ENCODE data around the gene ID4. TPM values are rescaled to one million over a fixed set of nuclear protein-coding genes. Genes with fewer than 3 reads are reported as not detected.

Gene ID4
- total RNA-seq: not detected

- H3K9me3 Mint-ChIP-seq: no peaks in the 10 kb centered on the region
- DNase-seq: no peak
- ATAC-seq (ENCODE audit: low read depth): no peak
- H3K36me3 Mint-ChIP-seq: peaks cover 1% of the 10 kb centered on the region
- peaks cover 4% of the 10 kb centered on the region for H3K4me1 Mint-ChIP-seq
- peaks cover 60% of the 10 kb centered on the region for H3K27me3 Mint-ChIP-seq
- POLR2A ChIA-PET: no interaction called here
- no peak within 1 kb of the TSS for H3K4me3 Mint-ChIP-seq
- no peak within 1 kb of the TSS for H3K27ac Mint-ChIP-seq
Measured at GRCh38 chr6:19836799-19837510, at the start of gene ID4. Gene ID4 (plus strand): TSS chr6:19837370. CDS start chr6:19837755, 385 bp downstream.

GRCh38 chr6:19788686-19789085, 48.5 kb upstream of the ID4 start:
- ATAC-seq (ENCODE audit: low read depth): no peak

GRCh38 chr6:19789100-19789803, 47.9 kb upstream of the ID4 start:
- H3K4me3 Mint-ChIP-seq: no peak overlapping the region
- H3K27me3 Mint-ChIP-seq: peaks cover 2% of the 10 kb centered on the region
- no peaks in the 10 kb centered on the region for H3K36me3 Mint-ChIP-seq
- ATAC-seq (ENCODE audit: low read depth) (no peak), DNase-seq (no peak)
- no peak overlapping the region for H3K27ac Mint-ChIP-seq
- no peaks in the 10 kb centered on the region for H3K4me1 Mint-ChIP-seq
- POLR2A ChIA-PET: no interaction called here
- no peaks in the 10 kb centered on the region for H3K9me3 Mint-ChIP-seq

More at GRCh38 chr6:19788686-19789085, 48.5 kb upstream of the ID4 start:
- no peaks in the 10 kb centered on the region for H3K9me3 Mint-ChIP-seq
- no peak overlapping the region for H3K27ac Mint-ChIP-seq
- H3K4me1 Mint-ChIP-seq: no peaks in the 10 kb centered on the region
- H3K4me3 Mint-ChIP-seq: no peak overlapping the region
- H3K36me3 Mint-ChIP-seq: no peaks in the 10 kb centered on the region
- DNase-seq: no peak
- POLR2A ChIA-PET: no interaction called here
- H3K27me3 Mint-ChIP-seq: peaks cover 2% of the 10 kb centered on the region

GRCh38 chr6:19791267-19791666, 45.9 kb upstream of the ID4 start:
- POLR2A ChIA-PET: no interaction called here
- H3K9me3 Mint-ChIP-seq: peaks cover 2% of the 10 kb centered on the region
- H3K27ac Mint-ChIP-seq: no peak overlapping the region
- no peaks in the 10 kb centered on the region for H3K36me3 Mint-ChIP-seq
- no peak for DNase-seq
- peaks cover 2% of the 10 kb centered on the region for H3K27me3 Mint-ChIP-seq
- H3K4me3 Mint-ChIP-seq: no peak overlapping the region
- H3K4me1 Mint-ChIP-seq: no peaks in the 10 kb centered on the region
- ATAC-seq (ENCODE audit: low read depth): no peak

- no peak for DNase-seq
- POLR2A ChIA-PET: no interaction called here
- Mint-ChIP-seq H3K4me1 (no peaks in the 10 kb centered on the region), H3K4me3 (no peak overlapping the region), H3K9me3 (peaks cover 2% of the 10 kb centered on the region), H3K36me3 (no peaks in the 10 kb centered on the region), H3K27me3 (no peaks in the 10 kb centered on the region), H3K27ac (no peak overlapping the region)
- no peak for ATAC-seq (ENCODE audit: low read depth)
Measured at GRCh38 chr6:19795211-19795610, 42.0 kb upstream of the ID4 start.

- H3K4me1 Mint-ChIP-seq: no peaks in the 10 kb centered on the region
- no peaks in the 10 kb centered on the region for H3K27me3 Mint-ChIP-seq
- H3K4me3 Mint-ChIP-seq: no peak overlapping the region
- DNase-seq (no peak), ATAC-seq (ENCODE audit: low read depth) (no peak)
- no peak overlapping the region for H3K27ac Mint-ChIP-seq
- H3K36me3 Mint-ChIP-seq: no peaks in the 10 kb centered on the region
- POLR2A ChIA-PET: no interaction called here
- H3K9me3 Mint-ChIP-seq: peaks cover 2% of the 10 kb centered on the region
Measured at GRCh38 chr6:19796452-19796851, 40.7 kb upstream of the ID4 start.

GRCh38 chr6:19798362-19798761, 38.8 kb upstream of the ID4 start:
- Mint-ChIP-seq H3K27me3 (peaks cover 7% of the 10 kb centered on the region), H3K4me1 (no peaks in the 10 kb centered on the region), H3K27ac (no peak overlapping the region), H3K9me3 (peaks cover 2% of the 10 kb centered on the region), H3K36me3 (no peaks in the 10 kb centered on the region), H3K4me3 (no peak overlapping the region)
- POLR2A ChIA-PET: no interaction called here
- ATAC-seq (ENCODE audit: low read depth) (no peak), DNase-seq (no peak)

GRCh38 chr6:19802656-19803055, 34.5 kb upstream of the ID4 start:
- H3K36me3 Mint-ChIP-seq: no peaks in the 10 kb centered on the region
- no peak overlapping the region for H3K4me3 Mint-ChIP-seq
- POLR2A ChIA-PET: no interaction called here
- peaks cover 7% of the 10 kb centered on the region for H3K4me1 Mint-ChIP-seq
- no peak overlapping the region for H3K27ac Mint-ChIP-seq
- no peak for DNase-seq
- peaks cover 30% of the 10 kb centered on the region for H3K27me3 Mint-ChIP-seq
- H3K9me3 Mint-ChIP-seq: no peaks in the 10 kb centered on the region
- ATAC-seq (ENCODE audit: low read depth): no peak

- H3K27ac Mint-ChIP-seq: no peak overlapping the region
- DNase-seq (no peak), ATAC-seq (ENCODE audit: low read depth) (no peak)
- H3K27me3 Mint-ChIP-seq: peaks cover 30% of the 10 kb centered on the region
- no peaks in the 10 kb centered on the region for H3K36me3 Mint-ChIP-seq
- POLR2A ChIA-PET: no interaction called here
- no peaks in the 10 kb centered on the region for H3K9me3 Mint-ChIP-seq
- no peak overlapping the region for H3K4me3 Mint-ChIP-seq
- H3K4me1 Mint-ChIP-seq: peaks cover 7% of the 10 kb centered on the region
Measured at GRCh38 chr6:19803331-19804204, 33.6 kb upstream of the ID4 start.

- Mint-ChIP-seq H3K4me1 (peaks cover 7% of the 10 kb centered on the region), H3K27ac (no peak overlapping the region), H3K9me3 (no peaks in the 10 kb centered on the region), H3K4me3 (peak overlapping the region; percentile 77), H3K36me3 (no peaks in the 10 kb centered on the region), H3K27me3 (peaks cover 30% of the 10 kb centered on the region)
- ATAC-seq (ENCODE audit: low read depth): peak; percentile 93
- DNase-seq: peak; percentile 70
- POLR2A ChIA-PET: no interaction called here
Measured at GRCh38 chr6:19804205-19805128, 32.7 kb upstream of the ID4 start.

- H3K4me1 Mint-ChIP-seq: peaks cover 7% of the 10 kb centered on the region
- ATAC-seq (ENCODE audit: low read depth): no peak
Measured at GRCh38 chr6:19805129-19805481, 32.1 kb upstream of the ID4 start.

GRCh38 chr6:19806971-19807396, 30.2 kb upstream of the ID4 start:
- ATAC-seq (ENCODE audit: low read depth): no peak
- DNase-seq: no peak
- POLR2A ChIA-PET: no interaction called here
- no peaks in the 10 kb centered on the region for H3K9me3 Mint-ChIP-seq
- no peak overlapping the region for H3K4me3 Mint-ChIP-seq
- no peak overlapping the region for H3K27ac Mint-ChIP-seq
- peaks cover 30% of the 10 kb centered on the region for H3K27me3 Mint-ChIP-seq
- peaks cover 7% of the 10 kb centered on the region for H3K4me1 Mint-ChIP-seq
- H3K36me3 Mint-ChIP-seq: no peaks in the 10 kb centered on the region

More at GRCh38 chr6:19805129-19805481, 32.1 kb upstream of the ID4 start:
- Mint-ChIP-seq H3K4me3 (peak overlapping the region; percentile 77), H3K27ac (no peak overlapping the region), H3K36me3 (no peaks in the 10 kb centered on the region), H3K9me3 (no peaks in the 10 kb centered on the region), H3K27me3 (peaks cover 30% of the 10 kb centered on the region)
- no peak for DNase-seq
- POLR2A ChIA-PET: no interaction called here
